Nucleus accumbens (tissue), 56 donors: ENCODE data around the gene FAIM2.
"Not testable (repeated sequence)": the region's sequence is repeated elsewhere in the genome, so short reads cannot be mapped to it uniquely, and the experiment has no call there.

Source experiments
- DNase-seq, 56 donors: peaks; one replicate each; lab custom pipeline; 2025; lab: John Stamatoyannopoulos, UW

Gene FAIM2

GRCh38 chr12:49868952-49869815 is 34.5 kb downstream of the FAIM2 start:
- DNase-seq = peak in 38 of 56 donors; percentile 25 to 77 (median 44)

DNA sequence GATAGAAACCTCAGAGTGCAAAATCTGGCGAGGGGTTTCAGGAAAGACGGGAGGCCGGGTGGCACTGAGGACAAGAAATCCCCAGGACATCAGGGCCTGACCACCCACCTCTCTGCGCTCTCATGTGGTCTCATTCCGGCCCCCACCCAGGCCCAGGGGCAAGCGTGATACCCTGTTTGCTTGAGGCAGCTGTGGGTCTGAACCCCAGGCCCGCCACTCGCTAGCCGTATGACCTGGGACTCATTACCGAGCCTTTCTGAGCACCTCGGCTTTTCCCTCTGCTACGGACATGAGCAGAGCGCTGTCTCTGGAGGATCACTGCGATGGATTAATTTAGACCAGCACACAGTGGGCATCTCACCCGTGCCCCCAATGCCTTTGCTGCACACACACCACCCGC is 35.3 kb downstream of the FAIM2 start:
- DNase-seq = no peak

GRCh38 chr12:49867570-49868341 is 35.9 kb downstream of the FAIM2 start:
- DNase-seq = no peak

- DNase-seq = peak in 46 of 56 donors; percentile 19 to 81 (median 45)
Measured at GRCh38 chr12:49866859-49867569, 36.7 kb downstream of the FAIM2 start.

DNA sequence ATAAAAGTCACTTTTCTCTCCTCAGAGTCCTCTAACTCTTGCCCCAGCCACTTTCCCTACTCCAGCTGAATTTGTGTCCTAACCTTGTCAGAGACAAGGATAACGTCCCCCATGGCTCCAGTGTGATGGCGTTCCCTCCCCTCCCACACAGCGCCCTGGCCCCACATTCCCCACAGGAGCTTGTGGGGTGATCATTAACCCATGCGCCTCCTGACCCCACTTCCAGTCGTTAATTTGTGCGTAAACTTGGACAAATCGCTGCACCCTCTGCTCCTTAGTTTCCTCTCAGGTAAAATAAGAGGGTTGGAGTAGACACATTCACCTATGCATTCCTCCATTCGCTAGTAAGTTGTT is 37.9 kb downstream of the FAIM2 start:
- DNase-seq = no peak

GRCh38 chr12:49865109-49865781 is 38.5 kb downstream of the FAIM2 start:
- DNase-seq = no peak

DNA sequence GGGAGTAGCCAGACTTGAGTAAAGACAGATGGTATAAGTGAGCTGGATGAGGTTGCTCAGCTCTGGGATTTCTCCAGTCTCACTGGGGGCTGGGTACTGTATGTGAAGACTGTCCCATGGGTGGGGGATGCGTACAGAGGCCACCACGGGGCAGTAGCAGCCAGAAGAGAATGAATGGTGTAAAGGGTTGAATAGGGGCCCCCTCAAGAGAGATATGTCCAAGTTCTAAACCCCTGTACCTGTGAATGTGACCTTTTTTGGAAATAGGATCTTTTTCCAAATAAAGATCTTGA is 39.0 kb downstream of the FAIM2 start:
- DNase-seq = no peak

GRCh38 chr12:49863946-49864797 is 39.5 kb downstream of the FAIM2 start:
- DNase-seq = peak in 3 of 56 donors; percentile 21 to 39 (median 34)

- not testable (repeated sequence) for DNase-seq
Measured at GRCh38 chr12:49860921-49861320, 42.8 kb downstream of the FAIM2 start.

GRCh38 chr12:49855890-49856289 is 47.8 kb downstream of the FAIM2 start:
- not testable (repeated sequence) for DNase-seq

- no peak for DNase-seq
Measured at GRCh38 chr12:49854976-49855375, 48.7 kb downstream of the FAIM2 start.

DNA sequence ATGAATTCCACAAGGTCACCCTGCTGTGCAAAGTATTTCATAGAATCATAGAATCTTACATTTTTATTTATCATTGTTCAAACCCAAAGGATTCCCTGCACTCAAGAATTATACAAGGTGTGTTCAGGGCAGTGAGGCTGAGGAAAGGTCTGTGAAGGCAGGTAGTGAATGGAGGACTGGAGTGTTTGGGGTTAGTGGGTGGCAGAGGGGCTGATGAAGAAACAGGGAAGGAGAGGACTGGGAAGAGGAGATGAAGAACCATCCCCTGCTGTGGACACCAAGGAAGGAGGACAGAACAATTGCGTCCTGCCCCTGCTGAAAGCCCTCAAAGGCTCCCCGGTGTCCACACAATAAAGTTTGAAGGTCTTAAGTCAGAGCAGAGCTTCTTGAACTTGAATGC is 50.0 kb downstream of the FAIM2 start:
- no peak for DNase-seq

GRCh38 chr12:49847161-49847560 is 56.5 kb downstream of the FAIM2 start:
- DNase-seq = no peak

- DNase-seq = no peak
Measured at GRCh38 chr12:49846032-49846431, 57.7 kb downstream of the FAIM2 start.

- DNase-seq = no peak
Measured at GRCh38 chr12:49843876-49844437, 59.7 kb downstream of the FAIM2 start.

DNA sequence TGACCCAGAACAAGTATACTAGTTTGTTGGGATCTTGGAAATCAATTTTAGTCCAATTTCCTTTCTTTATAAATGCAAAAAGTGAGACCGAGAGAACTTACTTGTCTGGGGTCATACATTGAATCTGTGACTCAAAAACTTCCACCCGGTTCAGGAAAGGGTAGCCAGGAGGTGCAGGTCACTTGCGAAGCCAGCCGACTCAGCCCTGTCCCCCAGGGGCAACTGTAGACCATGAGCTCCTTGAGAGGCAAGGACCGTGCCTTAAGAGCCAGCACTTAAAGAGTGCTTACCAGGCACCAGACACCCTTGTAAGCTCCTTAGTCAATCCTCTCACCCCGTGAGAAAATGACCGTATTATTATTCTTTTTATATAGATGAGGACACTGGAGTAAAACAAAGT is 60.3 kb downstream of the FAIM2 start:
- no peak for DNase-seq

DNA sequence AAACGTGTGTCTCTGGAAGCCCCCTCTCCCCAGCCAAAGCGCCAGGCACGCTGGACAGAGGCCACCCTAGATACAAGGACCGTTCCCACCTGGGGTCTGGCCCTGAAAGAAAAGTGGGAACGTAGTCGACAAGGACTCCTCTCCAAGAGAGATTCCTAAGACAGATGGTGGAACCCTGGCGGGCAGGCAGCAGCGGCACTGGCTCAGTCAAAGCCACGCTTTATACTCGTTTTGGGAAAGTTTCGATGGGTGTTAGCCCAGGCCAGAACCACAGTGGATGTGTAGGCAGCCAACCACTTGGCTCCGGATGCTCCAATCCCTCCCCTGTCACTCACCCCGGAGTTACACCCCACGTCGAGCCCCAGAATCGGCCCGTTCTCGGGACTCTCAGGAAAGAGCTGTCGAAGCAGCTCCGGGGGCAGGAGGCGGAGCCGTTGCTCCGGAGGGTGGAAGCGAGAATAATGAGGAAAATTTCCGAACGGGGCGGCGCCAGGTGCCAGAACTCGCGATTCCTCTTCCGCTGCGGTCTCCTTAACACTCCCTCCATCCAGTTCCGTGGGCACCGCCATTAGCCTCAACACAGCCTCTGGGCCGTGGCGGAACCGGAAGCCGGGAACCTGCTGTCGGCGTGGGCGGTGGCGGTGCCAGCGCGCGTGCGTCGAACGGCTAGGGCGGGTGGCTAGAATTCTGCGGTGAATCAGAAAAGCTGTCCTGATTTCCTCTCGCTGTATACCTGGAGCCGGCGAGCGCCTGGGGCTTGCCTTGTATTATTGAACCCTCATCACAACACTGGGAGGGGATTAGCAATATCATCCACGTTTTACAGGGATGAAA is 61.0 kb downstream of the FAIM2 start, which contains the start of gene BCDIN3D:
Gene BCDIN3D (minus strand): TSS at position 588 of the 834 bp plus-strand sequence. CDS start 19 bp downstream, at position 569.
- DNase-seq = peak in 54 of 56 donors; percentile 67 to 95 (median 86)

GRCh38 chr12:49838973-49839633 is 64.6 kb downstream of the FAIM2 start:
- DNase-seq = peak in 11 of 56 donors; percentile 3 to 45 (median 11)
